ENCODE data around the gene HOPX.
"Not testable (repeated sequence)": the region's sequence is repeated elsewhere in the genome, so short reads cannot be mapped to it uniquely, and the experiment has no call there.

HOPX gene

GRCh38 chr4:56681158-56681852, at the start of gene HOPX:
TSS of gene HOPX (minus strand) at chr4:56681296. CDS start at chr4:56657816, 23,480 bp downstream.
- DNase-seq (ENCODE audit: low spot score) = peak; percentile 21

- no peak for DNase-seq (ENCODE audit: low spot score)
These were observed 49.0 kb upstream of the HOPX start for GRCh38 chr4:56730097-56730496.

GRCh38 chr4:56728512-56728911, 47.4 kb upstream of the HOPX start:
- no peak for DNase-seq (ENCODE audit: low spot score)

- no peak for DNase-seq (ENCODE audit: low spot score)
These were observed 46.1 kb upstream of the HOPX start for GRCh38 chr4:56727150-56727549.

- DNase-seq (ENCODE audit: low spot score) = not testable (repeated sequence)
These were observed 45.5 kb upstream of the HOPX start for GRCh38 chr4:56726593-56726992.

GRCh38 chr4:56723659-56724230, 42.6 kb upstream of the HOPX start:
- DNase-seq (ENCODE audit: low spot score) = no peak

GRCh38 chr4:56723201-56723605, 42.1 kb upstream of the HOPX start:
- DNase-seq (ENCODE audit: low spot score) = no peak

GRCh38 chr4:56708146-56708545, 27.1 kb upstream of the HOPX start:
- no peak for DNase-seq (ENCODE audit: low spot score)

GRCh38 chr4:56705966-56706365, 24.9 kb upstream of the HOPX start:
- no peak for DNase-seq (ENCODE audit: low spot score)

- DNase-seq (ENCODE audit: low spot score) = no peak
These were observed 24.2 kb upstream of the HOPX start for GRCh38 chr4:56705334-56705733.

GRCh38 chr4:56704089-56704871, 23.2 kb upstream of the HOPX start:
- no peak for DNase-seq (ENCODE audit: low spot score)

GRCh38 chr4:56703378-56703777, 22.3 kb upstream of the HOPX start:
- no peak for DNase-seq (ENCODE audit: low spot score)

- no peak for DNase-seq (ENCODE audit: low spot score)
These were observed 20.5 kb upstream of the HOPX start for GRCh38 chr4:56701644-56702043.

GRCh38 chr4:56701161-56701480, 20.0 kb upstream of the HOPX start:
- no peak for DNase-seq (ENCODE audit: low spot score)

GRCh38 chr4:56699537-56700105, 18.5 kb upstream of the HOPX start:
- DNase-seq (ENCODE audit: low spot score) = no peak

- no peak for DNase-seq (ENCODE audit: low spot score)
These were observed 17.2 kb upstream of the HOPX start for GRCh38 chr4:56698329-56698728.

- DNase-seq (ENCODE audit: low spot score) = no peak
These were observed 15.0 kb upstream of the HOPX start for GRCh38 chr4:56696056-56696455.

- not testable (repeated sequence) for DNase-seq (ENCODE audit: low spot score)
These were observed 12.4 kb upstream of the HOPX start for GRCh38 chr4:56693476-56693875.

GRCh38 chr4:56692576-56692975, 11.5 kb upstream of the HOPX start:
- no peak for DNase-seq (ENCODE audit: low spot score)

GRCh38 chr4:56691425-56691824, 10.3 kb upstream of the HOPX start:
- DNase-seq (ENCODE audit: low spot score) = no peak

GRCh38 chr4:56690393-56690792, 9.3 kb upstream of the HOPX start:
- DNase-seq (ENCODE audit: low spot score) = no peak

- no peak for DNase-seq (ENCODE audit: low spot score)
These were observed 8.3 kb upstream of the HOPX start for GRCh38 chr4:56689201-56689969.
